GM23338 (cell line): ENCODE measurements around the gene SBF2. TPM values are rescaled to one million over a fixed set of nuclear protein-coding genes. Genes with fewer than 3 reads are reported as not detected.

Experiments
- ATAC-seq: fragments of 200-7000 bp; cut with Tn5 transposase; 3 replicates; pipeline ENCODE4 v1.9.1; 2020
- DNase-seq: peaks from one replicate; pipeline ENCODE4 v3.0.0-alpha.2; 2015; ENCODE audit warnings: low spot score
- H2AFZ ChIP-seq: fragments of 200-600 bp; sonication (generic); 2 replicates; pipeline ENCODE4 v1.8.0; 2016; ENCODE audit warnings: antibody characterized with exemption, mild to moderate bottlenecking, moderate library complexity
- H3F3A ChIP-seq: fragments of 200-600 bp; sonication (generic); replicated peaks from 2 replicates; pipeline ENCODE4 v1.8.0; 2017; ENCODE audit warnings: antibody characterized with exemption, mixed run types, low read depth
- H3K27ac ChIP-seq: fragments of 200-600 bp; sonication (generic); 2 replicates; pipeline ENCODE4 v1.6.1; 2016; ENCODE audit warnings: low read depth
- H3K27me3 ChIP-seq: fragments of 200-600 bp; sonication (generic); 2 replicates; pipeline ENCODE4 v1.8.0; 2016; ENCODE audit warnings: mild to moderate bottlenecking, mixed run types, moderate library complexity; ENCODE audit not compliant: insufficient read depth
- H3K36me3 ChIP-seq: fragments of 200-600 bp; sonication (generic); 2 replicates; pipeline ENCODE4 v1.8.0; 2016; ENCODE audit warnings: mild to moderate bottlenecking; ENCODE audit not compliant: insufficient read depth
- H3K4me1 ChIP-seq: fragments of 200-600 bp; sonication (generic); 2 replicates; pipeline ENCODE4 v1.8.0; 2016; ENCODE audit warnings: mild to moderate bottlenecking, moderate library complexity; ENCODE audit not compliant: insufficient read depth
- H3K4me2 ChIP-seq: fragments of 200-600 bp; sonication (generic); 2 replicates; pipeline ENCODE4 v1.7.1; 2017; ENCODE audit warnings: mixed run types
- H3K4me3 ChIP-seq: fragments of 200-600 bp; sonication (generic); 2 replicates; pipeline ENCODE4 v1.6.1; 2016; ENCODE audit warnings: mixed run types
- H3K79me2 ChIP-seq: fragments of 200-600 bp; sonication (generic); replicated peaks from 2 replicates; pipeline ENCODE4 v1.8.0; 2017; ENCODE audit warnings: mild to moderate bottlenecking; ENCODE audit not compliant: insufficient read depth
- H3K9me2 ChIP-seq: fragments of 200-600 bp; sonication (generic); 2 replicates; pipeline ENCODE4 v1.8.0; 2017; ENCODE audit not compliant: insufficient read depth
- H4K20me1 ChIP-seq: fragments of 200-600 bp; sonication (generic); replicated peaks from 2 replicates; pipeline ENCODE4 v1.8.0; 2017; ENCODE audit warnings: mild to moderate bottlenecking; ENCODE audit not compliant: insufficient read depth
- H3K27ac Mint-ChIP-seq: 2 replicates; pipeline ENCODE4 v1.8.0; 2020; ENCODE audit warnings: inconsistent platforms, mild to moderate bottlenecking, moderate library complexity, mixed read lengths
- H3K27me3 Mint-ChIP-seq: 3 replicates; pipeline ENCODE4 v1.8.0; 2022; ENCODE audit warnings: low read depth, mild to moderate bottlenecking, moderate library complexity, mixed read lengths, inconsistent platforms; ENCODE audit not compliant: insufficient read depth, poor library complexity
- H3K36me3 Mint-ChIP-seq: 3 replicates; pipeline ENCODE4 v1.8.0; 2021; ENCODE audit warnings: low read depth, mild to moderate bottlenecking, inconsistent platforms, moderate library complexity, mixed read lengths
- H3K4me1 Mint-ChIP-seq: 3 replicates; pipeline ENCODE4 v1.8.0; 2020; ENCODE audit warnings: mild to moderate bottlenecking, inconsistent platforms, mixed read lengths
- H3K4me3 Mint-ChIP-seq: 3 replicates; pipeline ENCODE4 v1.8.0; 2021; ENCODE audit warnings: moderate library complexity, mild to moderate bottlenecking, inconsistent platforms, mixed read lengths
- H3K9me3 Mint-ChIP-seq: 3 replicates; pipeline ENCODE4 v1.8.0; 2020; ENCODE audit warnings: moderate library complexity, mild to moderate bottlenecking, inconsistent platforms, mixed read lengths
- CREB1 ChIP-seq: fragments of 250-450 bp; sonication (Bioruptor Pico); IDR thresholded peaks from 2 replicates; pipeline ENCODE4 v1.5.0; 2020; ENCODE audit warnings: low read depth, mild to moderate bottlenecking, moderate library complexity
- EZH2 ChIP-seq: fragments of 200-600 bp; sonication (generic); IDR thresholded peaks from one replicate; pipeline ENCODE4 v1.8.0; 2017; ENCODE audit warnings: antibody characterized with exemption, mild to moderate bottlenecking, low read depth; ENCODE audit not compliant: unreplicated experiment
- EZH2phosphoT487 ChIP-seq: fragments of 200-600 bp; sonication (generic); IDR thresholded peaks from one replicate; pipeline ENCODE4 v1.8.1; 2018; ENCODE audit warnings: antibody characterized with exemption; ENCODE audit not compliant: unreplicated experiment
- JUNB ChIP-seq: IDR thresholded peaks from one replicate; pipeline ENCODE4 v1.6.1; 2016; ENCODE audit warnings: antibody characterized with exemption; ENCODE audit not compliant: unreplicated experiment
- NANOG ChIP-seq: IDR thresholded peaks from 2 replicates; pipeline ENCODE4 v1.6.1; 2016; ENCODE audit warnings: antibody characterized with exemption, borderline replicate concordance
- POLR2AphosphoS5 ChIP-seq: IDR thresholded peaks from 2 replicates; pipeline ENCODE4 v1.6.1; 2016; ENCODE audit warnings: antibody characterized with exemption, low read depth
- STAT1 ChIP-seq: IDR thresholded peaks from one replicate; pipeline ENCODE4 v1.6.1; 2016; ENCODE audit warnings: antibody characterized with exemption; ENCODE audit not compliant: unreplicated experiment
- ZNF114 ChIP-seq: fragments of 250-450 bp; sonication (Bioruptor Pico); IDR thresholded peaks from 2 replicates; pipeline ENCODE4 v1.5.0; 2020; ENCODE audit warnings: mild to moderate bottlenecking, moderate library complexity
- ZNF331 ChIP-seq: fragments of 250-450 bp; sonication (Bioruptor Pico); IDR thresholded peaks from 2 replicates; pipeline ENCODE4 v1.5.0; 2020; ENCODE audit warnings: low read depth, mild to moderate bottlenecking, moderate library complexity
- polyA plus RNA-seq: library from polyadenylated mRNA; unstranded; fragments of >200 nt; fragmentation: Nextera tagmentation; extraction: Ambion mirVana; gene quantifications from 2 replicates; pipeline ENCODE4 v1.2.1, GENCODE V29; 2016
- total RNA-seq: library from RNA; depleted of rRNA; stranded (reverse); fragments of >200 nt; shearing (Covaris generic); gene quantifications from 2 replicates; pipeline ENCODE4 v1.2.3, GENCODE V29; 2014
- TF ChIP-seq, protein P1 (sequence below), 2 experiments: fragments of 200-600 bp in 1 of 2; sonication (generic) in 1 of 2; conservative IDR thresholded peaks; 2 replicates each; pipeline versions ENCODE4 v1.5.1 to v1.6.1; 2016 to 2017; ENCODE audit warnings: antibody characterized with exemption in 2 of 2, low read depth in 2 of 2, mild to moderate bottlenecking in 2 of 2, moderate library complexity in 1 of 2
- TF ChIP-seq, protein P2 (sequence below): IDR thresholded peaks from one replicate; pipeline ENCODE4 v1.6.1; 2018; ENCODE audit warnings: antibody characterized with exemption; ENCODE audit not compliant: unreplicated experiment
- TF ChIP-seq, protein P3 (sequence below): IDR thresholded peaks from 2 replicates; pipeline ENCODE4 v1.6.1; 2016; ENCODE audit warnings: antibody characterized with exemption

SBF2 gene
- total and polyA plus RNA-seq, 2 experiments from 2014 or later: 25.6 to 53.5 TPM

DNA sequence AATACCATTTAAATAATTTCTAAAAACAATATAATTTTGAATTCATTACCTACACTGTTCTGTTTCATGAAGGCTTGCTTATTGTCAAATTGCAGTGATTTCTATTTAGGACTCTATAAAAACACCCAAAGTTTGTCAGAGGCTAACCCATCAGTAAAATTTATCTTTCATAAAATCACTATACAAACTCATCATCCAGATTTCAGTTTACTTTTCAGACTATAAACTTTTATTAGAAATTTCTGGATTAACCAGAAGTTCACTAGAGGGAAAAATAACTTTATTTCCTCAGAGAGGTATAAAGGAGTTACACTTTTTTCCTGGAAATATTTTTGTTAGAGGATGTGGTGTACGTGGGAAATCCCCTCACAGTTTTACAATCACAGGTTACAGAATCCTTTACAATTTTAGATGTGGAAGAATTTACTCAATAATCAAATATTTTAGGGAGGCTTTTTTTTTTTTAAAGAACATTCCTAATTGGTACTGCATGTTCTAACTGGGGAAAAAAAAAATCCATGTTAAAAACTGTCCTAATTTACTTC, 453.5 kb downstream of the SBF2 start (continued):
- TF ChIP-seq, protein P1, sequence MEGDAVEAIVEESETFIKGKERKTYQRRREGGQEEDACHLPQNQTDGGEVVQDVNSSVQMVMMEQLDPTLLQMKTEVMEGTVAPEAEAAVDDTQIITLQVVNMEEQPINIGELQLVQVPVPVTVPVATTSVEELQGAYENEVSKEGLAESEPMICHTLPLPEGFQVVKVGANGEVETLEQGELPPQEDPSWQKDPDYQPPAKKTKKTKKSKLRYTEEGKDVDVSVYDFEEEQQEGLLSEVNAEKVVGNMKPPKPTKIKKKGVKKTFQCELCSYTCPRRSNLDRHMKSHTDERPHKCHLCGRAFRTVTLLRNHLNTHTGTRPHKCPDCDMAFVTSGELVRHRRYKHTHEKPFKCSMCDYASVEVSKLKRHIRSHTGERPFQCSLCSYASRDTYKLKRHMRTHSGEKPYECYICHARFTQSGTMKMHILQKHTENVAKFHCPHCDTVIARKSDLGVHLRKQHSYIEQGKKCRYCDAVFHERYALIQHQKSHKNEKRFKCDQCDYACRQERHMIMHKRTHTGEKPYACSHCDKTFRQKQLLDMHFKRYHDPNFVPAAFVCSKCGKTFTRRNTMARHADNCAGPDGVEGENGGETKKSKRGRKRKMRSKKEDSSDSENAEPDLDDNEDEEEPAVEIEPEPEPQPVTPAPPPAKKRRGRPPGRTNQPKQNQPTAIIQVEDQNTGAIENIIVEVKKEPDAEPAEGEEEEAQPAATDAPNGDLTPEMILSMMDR (conservative IDR thresholded peaks at IDR 0.05; ENCODE audit: low read depth in 2 of 2): no peak
- TF ChIP-seq EZH2 (no peak), EZH2phosphoT487 (no peak), NANOG (no peak), STAT1 (no peak), CREB1 (CRISPR knock-in tag) (no peak), ZNF331 (CRISPR knock-in tag) (no peak), JUNB (no peak)
- TF ChIP-seq, protein P2, sequence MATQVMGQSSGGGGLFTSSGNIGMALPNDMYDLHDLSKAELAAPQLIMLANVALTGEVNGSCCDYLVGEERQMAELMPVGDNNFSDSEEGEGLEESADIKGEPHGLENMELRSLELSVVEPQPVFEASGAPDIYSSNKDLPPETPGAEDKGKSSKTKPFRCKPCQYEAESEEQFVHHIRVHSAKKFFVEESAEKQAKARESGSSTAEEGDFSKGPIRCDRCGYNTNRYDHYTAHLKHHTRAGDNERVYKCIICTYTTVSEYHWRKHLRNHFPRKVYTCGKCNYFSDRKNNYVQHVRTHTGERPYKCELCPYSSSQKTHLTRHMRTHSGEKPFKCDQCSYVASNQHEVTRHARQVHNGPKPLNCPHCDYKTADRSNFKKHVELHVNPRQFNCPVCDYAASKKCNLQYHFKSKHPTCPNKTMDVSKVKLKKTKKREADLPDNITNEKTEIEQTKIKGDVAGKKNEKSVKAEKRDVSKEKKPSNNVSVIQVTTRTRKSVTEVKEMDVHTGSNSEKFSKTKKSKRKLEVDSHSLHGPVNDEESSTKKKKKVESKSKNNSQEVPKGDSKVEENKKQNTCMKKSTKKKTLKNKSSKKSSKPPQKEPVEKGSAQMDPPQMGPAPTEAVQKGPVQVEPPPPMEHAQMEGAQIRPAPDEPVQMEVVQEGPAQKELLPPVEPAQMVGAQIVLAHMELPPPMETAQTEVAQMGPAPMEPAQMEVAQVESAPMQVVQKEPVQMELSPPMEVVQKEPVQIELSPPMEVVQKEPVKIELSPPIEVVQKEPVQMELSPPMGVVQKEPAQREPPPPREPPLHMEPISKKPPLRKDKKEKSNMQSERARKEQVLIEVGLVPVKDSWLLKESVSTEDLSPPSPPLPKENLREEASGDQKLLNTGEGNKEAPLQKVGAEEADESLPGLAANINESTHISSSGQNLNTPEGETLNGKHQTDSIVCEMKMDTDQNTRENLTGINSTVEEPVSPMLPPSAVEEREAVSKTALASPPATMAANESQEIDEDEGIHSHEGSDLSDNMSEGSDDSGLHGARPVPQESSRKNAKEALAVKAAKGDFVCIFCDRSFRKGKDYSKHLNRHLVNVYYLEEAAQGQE: no peak

DNA sequence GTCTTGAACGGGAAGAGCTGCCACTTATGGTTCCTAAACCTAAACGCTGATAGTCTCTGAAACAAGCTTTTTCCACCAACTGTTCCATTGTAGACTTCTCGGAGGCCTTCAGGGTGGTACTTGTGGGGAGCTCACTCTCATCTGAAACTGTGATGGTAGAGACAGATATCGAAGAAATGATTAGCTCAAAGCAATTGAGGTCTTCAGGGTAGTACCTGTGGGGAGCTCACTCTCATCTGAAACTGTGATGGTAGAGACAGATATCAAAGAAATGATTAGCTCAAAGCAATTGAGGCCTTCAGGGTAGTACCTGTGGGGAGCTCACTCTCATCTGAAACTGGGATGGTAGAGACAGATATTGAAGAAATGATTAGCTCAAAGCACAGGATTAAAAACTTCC, 454.5 kb downstream of the SBF2 start:
- DNase-seq (no peak), ATAC-seq (no peak)
- H3K27me3 ChIP-seq: no peaks in the 10 kb centered on the region
- peak overlapping the region; percentile 25; the same call in 1 of the 2 replicates for H3K4me2 ChIP-seq
- no peak overlapping the region for H2AFZ ChIP-seq
- no peaks in the 10 kb centered on the region for H4K20me1 ChIP-seq
- H3K36me3 Mint-ChIP-seq: 0 out of 3 replicates have a peak, but pooled peaks cover 2% of the 10 kb centered on the region
- H3K36me3 ChIP-seq: no peaks in the 10 kb centered on the region
- H3K4me1 Mint-ChIP-seq: peaks cover 13% of the 10 kb centered on the region
- no peaks in the 10 kb centered on the region for H3K9me2 ChIP-seq
- H3K27ac ChIP-seq: peak overlapping the region; percentile 41; the same call in 1 of the 2 replicates
- H3K4me1 ChIP-seq: peaks cover 7% of the 10 kb centered on the region; the same call in 1 of the 2 replicates
- no peaks in the 10 kb centered on the region for H3F3A ChIP-seq
- H3K4me3 ChIP-seq: no peak overlapping the region
- no peak overlapping the region for H3K4me3 Mint-ChIP-seq
- H3K27me3 Mint-ChIP-seq: peaks cover 3% of the 10 kb centered on the region
- H3K27ac Mint-ChIP-seq: no peak overlapping the region
- H3K79me2 ChIP-seq: no peaks in the 10 kb centered on the region
- no peaks in the 10 kb centered on the region for H3K9me3 Mint-ChIP-seq
- TF ChIP-seq CREB1 (CRISPR knock-in tag) (no peak), POLR2AphosphoS5 (no peak), JUNB (no peak), ZNF331 (CRISPR knock-in tag) (no peak), NANOG (no peak), ZNF114 (no peak)
- TF ChIP-seq, protein P3, sequence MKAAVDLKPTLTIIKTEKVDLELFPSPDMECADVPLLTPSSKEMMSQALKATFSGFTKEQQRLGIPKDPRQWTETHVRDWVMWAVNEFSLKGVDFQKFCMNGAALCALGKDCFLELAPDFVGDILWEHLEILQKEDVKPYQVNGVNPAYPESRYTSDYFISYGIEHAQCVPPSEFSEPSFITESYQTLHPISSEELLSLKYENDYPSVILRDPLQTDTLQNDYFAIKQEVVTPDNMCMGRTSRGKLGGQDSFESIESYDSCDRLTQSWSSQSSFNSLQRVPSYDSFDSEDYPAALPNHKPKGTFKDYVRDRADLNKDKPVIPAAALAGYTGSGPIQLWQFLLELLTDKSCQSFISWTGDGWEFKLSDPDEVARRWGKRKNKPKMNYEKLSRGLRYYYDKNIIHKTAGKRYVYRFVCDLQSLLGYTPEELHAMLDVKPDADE: no peak
- TF ChIP-seq, protein P1 (conservative IDR thresholded peaks at IDR 0.05; ENCODE audit: low read depth in 2 of 2): no peak
- TF ChIP-seq, protein P2: no peak
